HG03575 (cell line): ENCODE data around the gene EIF2S2.

Experiments
- ATAC-seq: cut with Tn5 transposase; IDR thresholded peaks from one replicate; pipeline ENCODE4 v1.9.1; 2021; ENCODE audit not compliant: unreplicated experiment, insufficient number of reproducible peaks, low FRiP score; ENCODE audit errors: extremely low read depth

EIF2S2 gene

DNA sequence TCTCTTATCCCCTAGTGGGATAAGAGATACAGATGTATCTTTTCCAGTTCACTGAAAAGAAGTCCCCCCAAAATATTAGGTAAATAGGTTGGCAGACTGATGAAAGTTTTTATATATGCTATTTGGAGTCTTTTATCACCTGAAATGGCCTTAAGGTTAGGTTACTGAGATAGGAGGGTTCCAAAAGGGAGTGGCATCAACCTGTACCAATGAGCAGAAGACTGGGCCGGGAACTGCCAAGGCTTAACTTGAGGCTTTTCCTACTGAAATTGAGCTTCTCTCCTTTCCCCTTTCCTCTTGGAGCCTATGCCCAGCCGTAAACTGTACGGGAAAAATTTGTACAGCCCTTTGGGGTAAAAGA, 42.0 kb downstream of the EIF2S2 start:
- no peak for ATAC-seq

DNA sequence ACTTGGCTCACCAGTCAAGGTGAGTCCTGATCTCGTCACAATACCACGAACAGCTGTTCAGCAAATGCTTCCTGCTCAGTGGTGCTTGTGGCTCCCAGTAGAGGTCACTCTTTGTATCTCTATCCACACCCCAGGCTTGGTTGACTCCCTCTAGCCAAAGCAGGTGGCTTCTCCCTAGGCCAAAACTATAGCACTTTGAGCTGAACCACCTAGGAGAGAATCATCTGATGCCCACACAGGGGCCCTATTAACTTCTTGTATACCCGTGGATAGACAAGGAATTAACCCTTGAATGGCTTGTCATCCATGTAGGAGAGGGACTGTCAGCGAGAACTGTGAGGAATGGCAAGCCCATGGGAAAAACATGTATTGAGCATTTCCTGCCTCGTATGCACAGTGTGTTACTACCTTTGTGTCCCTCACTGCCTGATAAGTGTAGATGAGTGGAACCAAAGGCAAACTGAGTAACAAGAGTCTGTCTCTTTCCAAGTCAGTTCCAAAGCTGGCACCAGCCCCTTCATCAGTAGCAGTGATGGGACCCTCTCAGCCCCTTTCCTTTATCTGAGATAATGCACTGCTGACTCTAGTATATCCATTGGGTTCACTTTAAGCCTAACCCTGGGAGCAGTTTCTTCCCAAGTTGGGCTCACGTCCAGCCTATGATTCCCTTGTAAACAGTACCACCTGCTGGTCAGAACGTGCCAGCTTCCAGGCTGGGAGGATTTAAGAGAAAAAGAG, 42.5 kb downstream of the EIF2S2 start:
- ATAC-seq: no peak

DNA sequence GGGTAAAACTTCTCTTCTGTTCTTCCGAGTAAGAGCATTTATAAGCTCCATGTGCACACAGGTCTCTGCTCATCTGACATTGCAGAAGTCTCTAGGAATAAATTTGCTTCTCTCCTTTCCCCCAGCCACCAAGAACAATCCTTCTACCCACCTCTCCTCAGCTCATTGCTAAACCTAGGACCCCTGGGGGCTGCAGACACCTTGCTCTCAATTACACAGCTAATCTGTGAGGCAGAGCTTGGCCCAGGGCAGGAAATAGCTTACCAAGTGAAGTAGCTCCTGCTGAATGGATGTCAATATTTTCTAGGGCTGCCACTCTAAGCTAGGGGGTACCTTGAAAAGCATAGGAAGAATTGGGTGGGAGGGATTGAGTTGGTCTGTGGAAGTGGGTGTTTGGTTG, 44.0 kb downstream of the EIF2S2 start:
- no peak for ATAC-seq

DNA sequence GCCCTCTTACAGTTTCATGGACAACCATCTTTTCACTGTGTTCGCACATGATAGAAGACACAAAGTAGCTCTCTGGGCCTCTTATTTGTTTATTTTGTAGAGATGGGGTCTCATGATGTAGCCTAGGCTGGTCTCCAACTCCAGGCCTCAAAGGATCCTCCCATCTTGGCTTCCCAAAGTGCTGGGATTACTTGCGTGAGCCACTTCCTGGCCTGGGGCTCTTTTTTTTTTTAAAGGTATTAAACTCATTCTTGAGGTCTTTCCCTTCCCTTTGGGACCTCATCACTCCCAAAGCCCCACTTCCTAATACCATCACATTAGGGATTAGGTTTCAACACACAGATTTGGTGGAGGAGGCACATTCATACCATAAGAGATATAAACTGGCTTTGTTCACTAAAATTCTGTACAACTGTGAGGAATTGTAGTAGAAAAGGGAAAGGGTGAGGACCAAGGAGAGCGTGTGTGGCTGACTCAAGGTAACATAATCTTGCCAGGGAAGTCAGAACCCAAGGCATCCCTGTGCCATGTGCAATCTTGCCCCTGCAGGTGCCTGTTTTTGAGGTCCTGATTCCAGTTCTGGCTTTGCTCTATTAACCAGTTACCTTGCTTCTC, 45.5 kb downstream of the EIF2S2 start:
- no peak for ATAC-seq

DNA sequence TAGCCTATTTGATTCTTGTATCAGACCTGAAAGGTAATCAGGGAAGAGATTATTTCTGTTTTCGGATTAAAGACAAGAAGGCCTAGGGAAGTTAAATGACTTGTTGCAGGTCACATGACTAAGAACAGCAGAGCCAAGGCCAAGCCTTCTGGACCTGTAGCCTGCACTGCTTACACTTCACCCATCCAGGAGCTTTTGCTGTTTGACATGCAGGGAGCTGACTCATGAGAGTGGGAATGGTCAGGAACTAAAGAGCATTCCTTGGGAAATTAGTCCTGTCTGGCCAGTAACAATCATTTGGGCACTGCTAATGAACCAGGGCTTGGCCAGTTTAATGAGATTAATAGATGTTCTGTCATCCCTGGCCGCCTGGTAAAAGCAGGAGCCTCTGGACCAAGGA, 46.8 kb downstream of the EIF2S2 start:
- no peak for ATAC-seq

DNA sequence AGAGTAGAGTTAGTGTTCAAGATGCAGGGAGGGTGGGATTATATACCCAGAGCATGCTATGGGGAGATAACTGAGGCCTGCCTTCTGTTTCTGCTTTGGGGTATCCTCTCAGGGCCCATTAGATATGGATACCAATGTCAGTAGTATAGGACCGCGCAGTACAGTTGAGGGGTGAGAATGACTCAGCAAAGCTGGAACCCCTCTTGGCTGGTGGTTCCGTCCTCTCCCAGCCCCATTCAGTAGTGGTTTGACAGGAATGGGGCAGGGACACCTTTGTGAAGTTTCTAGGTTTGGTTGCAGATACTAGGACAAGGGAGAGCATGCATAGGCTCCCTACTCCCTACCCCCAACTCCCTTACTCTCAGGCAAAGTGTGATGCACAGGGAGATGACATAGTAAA, 47.8 kb downstream of the EIF2S2 start:
- ATAC-seq: no peak

DNA sequence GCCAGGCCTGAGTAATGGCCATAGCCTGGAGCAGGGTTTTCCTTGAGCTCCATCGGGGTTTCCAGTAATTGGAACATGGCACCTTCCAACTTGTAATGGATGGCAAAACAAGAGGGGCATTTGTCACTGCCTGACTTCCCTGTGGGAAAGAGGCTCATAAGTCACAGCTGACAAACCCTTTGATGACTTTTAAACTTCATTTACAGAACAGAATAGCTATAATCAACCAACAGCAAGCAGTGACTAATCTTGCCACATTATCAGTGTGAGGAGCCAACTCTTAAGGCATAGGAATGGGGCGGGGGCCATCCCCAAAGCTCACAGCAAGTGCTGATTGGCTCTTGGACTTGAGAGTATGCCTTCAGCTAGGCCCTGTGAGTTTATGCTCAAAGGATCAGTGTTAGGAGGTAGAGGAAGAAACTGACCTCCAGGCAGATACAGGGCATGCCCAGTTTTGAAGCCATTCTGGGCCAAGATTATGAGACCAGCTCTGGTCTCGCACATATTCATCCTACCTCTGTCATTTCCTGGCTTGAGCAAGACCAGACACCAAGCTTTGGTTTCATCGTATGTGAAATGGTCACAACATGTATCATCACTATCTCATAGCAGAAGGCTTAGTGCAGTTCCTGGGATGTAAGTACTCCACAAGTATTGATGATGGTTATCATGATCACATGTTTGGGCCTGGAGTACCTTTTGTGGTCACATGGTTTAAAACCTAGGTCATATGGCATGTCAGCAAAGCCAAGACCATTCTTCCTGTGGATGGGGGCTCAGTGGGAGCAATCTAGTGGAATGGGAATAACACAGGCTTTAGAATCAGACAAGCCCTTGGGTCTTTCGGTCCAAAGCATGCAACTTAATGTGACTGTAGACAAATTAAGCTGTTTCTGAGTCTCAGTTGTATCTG, 49.2 kb downstream of the EIF2S2 start:
- ATAC-seq: no peak

DNA sequence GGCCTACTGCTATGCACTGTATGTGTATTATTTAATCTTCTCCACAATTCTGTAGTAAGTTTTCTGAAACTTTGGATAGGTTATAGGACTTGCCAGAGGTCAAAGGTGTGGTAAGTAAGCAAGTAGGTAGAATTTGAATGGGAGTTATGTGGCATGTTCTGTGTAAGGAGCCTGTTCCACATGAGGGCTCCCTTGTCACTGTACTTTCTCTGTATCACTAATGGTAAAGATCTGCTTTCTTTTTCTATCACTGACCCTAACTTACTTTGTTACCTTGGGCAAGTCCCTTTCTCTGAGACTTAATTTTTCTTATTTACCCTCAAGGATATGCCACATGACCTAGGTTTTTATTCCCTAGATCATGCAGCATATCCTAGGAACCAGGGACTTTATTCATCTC, 50.3 kb downstream of the EIF2S2 start:
- ATAC-seq: no peak

DNA sequence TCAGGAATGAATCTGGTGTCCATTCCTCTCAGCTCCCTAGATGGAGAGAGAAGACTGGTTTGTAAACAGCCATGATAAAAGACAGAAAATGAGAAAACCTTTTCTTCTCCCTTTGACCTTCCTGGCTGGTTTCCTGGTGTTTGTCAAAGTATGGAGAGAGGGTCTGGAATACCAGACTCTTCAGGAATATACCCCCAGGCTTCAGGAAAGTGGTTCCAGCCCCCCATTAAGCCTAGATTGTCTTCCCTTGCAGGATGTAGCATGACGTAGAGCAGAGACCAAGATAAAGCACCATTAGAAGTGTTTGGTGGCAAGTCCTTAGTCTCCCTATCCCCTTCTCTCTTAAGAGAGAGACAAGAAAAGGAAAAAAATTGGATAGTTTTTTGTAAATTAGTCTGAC, 51.1 kb downstream of the EIF2S2 start:
- no peak for ATAC-seq

DNA sequence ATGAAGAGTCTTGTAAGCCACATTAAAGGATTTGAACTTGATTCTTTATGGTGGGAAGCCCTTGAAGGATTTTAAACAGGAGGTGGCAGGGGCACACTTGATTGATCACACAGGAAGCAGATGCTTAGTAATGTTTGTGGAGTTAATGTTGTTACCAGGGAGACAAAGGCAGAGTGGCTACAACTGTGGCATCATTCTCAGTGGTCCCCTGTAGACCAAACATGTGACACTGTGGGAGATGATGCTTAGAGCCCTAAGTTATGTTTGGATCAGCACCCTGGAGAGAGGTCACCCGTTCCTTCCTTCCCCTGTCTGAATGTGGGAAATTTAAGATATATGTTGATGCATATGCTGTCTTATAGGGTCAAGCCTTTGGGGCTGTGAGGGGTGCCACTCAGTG, 53.2 kb downstream of the EIF2S2 start:
- no peak for ATAC-seq

DNA sequence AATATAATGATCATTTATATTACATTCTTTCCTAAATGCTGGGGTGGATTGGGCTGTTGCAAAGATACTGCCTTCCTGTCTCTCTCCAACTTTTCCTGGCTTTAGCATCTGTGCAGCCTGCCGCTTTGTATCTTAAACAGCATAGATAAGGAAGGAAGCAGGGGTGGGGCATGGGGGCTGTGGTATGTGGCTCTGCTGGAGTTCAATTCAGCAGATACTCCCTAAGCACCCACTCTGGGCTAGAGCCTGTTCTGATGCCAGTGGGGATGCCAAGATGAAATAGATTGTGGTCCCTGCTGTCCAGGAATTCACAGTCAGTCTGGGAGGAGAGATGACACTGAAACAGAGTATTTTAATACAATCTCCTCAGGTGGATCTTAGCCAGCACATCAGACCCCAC, 56.8 kb downstream of the EIF2S2 start:
- ATAC-seq: no peak

DNA sequence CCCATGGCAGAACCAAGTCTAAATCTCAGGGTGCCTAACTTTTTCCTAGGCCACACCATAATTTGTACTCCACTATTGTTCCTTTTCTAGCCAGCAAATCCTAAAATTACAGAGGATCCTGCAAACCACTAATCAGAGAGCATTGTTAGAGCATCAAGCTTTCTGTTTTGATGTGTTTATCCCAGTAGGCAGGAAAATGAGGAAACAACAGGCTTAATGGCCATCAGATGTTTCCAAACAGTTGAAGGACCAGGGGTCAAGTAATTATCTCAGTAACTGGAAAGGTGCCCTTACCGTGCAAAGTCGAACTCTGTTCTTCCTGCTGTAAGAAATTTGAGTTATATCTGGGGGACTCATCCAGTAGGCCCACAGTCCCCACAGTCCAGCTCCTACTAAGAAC, 59.6 kb downstream of the EIF2S2 start:
- ATAC-seq: no peak

DNA sequence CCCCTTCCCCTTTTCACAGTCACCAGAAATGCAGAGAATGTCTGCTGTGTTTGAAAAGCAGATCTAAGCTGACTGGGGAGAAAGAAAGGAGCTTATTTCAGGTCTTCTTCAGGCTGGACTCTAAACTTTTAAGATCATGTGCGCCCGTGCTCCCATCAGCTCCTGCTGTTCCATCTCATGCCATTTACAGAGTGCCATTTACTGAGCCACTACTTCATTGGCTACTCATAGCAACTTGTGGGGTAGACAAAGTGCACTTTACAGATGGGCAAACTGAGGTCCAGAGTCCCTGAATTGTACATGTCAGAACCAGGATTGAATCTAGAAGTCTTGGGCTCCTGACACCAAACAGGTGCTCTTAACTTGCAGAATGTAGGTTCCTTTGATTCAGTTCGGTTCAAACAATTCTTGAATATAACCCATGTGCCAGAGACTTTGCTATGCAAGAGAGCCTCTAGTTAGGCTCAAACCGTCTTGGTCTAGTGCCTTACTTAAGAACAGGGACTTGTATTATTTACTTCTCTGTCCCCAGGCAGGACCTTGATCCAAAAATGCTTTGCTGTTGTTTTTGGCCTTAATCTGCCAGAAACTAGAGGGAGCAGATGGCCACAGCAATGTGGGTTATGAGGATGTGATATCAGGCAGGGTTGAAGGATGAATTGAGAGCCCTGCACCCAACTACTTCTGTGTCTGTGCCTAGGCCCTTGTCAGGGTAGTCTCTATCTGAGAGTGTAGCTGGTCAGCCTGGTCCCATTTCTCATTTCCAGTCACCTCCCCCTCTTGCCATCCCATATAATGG, 61.9 kb downstream of the EIF2S2 start:
- no peak for ATAC-seq

DNA sequence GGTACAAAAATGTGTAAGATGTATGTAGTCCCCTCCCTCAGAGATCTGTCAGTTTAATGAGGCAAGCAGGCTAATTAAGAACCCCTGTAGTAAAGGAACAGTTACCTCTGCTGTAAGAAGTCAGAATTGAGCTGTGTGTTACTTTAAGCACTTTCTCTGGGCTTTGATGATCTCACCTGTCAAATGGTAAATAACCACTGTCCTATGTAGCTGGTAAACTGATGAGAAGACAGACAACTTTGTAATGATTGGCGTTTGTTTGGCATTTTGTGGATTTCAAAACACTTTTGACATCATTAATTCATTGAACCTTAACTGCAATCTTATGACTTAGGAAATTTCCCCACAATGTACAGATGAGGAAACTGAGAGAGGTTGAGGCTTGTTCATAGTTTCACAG, 62.7 kb downstream of the EIF2S2 start:
- ATAC-seq: no peak

DNA sequence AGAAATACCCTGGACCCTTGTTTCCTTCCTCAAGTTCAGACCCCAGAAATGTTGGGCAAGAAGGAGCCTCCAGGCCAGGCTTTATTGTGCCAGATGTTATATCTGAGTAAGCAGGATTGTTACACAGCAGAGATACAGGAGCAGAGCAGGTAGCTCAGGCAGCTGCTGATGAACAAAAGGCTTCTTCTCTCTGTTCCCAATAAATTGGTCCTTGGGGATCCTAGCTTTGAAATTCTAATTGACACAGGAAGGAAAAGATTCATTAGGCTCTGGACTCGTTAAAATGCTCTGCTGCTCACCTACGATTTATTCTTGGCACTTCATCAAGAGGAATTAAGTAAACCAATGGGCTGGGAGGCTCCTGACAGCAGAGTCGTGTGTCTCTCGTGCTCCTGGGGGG, 64.1 kb downstream of the EIF2S2 start:
- no peak for ATAC-seq

DNA sequence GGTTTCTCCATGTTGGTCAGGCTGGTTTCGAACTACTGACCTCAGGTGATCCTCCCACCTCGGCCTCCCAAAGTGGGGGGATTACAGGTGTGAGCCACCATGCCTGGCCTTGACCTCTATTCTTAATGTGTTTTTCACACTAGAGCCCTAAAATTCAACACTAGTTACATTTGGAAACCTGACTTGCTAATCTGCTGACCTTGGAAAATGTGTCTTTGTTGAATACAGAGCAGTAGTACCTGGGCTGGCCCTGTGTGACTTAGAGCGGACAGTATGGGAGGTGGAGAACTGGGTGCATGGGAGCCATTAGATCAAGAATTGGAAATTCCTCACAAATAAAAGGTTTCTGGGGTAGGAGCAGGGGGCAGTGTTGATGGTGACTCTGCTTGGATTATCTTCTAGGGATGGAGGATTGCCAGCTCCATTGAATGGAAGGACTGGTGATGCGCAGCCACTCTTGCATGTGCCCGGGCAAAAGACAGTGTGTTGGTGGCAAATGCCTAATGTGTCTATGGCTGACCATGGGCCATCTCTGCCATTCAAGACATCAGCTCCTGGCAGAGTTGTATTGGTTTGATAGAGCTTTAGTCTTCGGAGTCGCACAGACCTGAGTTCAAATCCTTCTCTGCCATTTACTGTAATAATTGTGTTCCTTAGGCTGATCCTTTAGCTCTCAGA, 64.9 kb downstream of the EIF2S2 start:
- ATAC-seq: no peak

DNA sequence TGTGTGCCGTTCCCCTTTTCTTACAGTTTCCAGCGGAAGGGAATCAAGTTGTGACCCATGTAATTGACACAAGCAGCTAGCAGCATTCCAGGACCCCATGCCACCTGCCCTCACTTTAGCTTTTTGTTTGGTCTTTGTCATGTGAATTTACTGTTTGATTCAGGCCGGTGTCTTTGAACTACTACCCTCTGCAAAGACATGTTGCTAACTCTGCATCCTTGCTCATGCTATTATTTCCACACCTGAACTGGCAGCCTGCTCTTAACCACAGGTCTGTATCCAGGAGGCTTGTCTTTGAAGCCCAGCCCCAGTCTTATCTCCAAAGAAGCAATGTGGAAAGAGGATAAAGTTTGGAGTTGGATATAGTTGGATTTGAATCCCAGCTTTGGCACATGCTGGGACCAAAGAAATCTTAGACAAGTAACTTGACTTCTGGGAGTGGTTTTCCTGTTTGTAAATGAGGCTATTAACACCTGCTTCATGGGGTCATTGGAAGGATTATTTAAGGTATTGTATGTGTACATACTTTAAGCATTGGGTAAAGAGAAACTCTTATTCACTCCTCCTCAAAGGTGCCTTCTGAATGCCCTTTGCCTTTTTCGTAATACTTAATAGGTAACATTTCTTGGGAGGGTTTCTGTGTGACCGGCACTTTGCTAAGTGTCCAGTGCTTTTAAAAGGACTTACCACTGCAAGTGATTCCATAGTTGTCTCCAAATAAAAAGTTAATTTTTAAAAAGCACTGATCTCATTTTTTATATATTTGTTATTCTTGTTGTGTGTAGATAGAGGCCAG, 65.9 kb downstream of the EIF2S2 start:
- ATAC-seq: no peak

DNA sequence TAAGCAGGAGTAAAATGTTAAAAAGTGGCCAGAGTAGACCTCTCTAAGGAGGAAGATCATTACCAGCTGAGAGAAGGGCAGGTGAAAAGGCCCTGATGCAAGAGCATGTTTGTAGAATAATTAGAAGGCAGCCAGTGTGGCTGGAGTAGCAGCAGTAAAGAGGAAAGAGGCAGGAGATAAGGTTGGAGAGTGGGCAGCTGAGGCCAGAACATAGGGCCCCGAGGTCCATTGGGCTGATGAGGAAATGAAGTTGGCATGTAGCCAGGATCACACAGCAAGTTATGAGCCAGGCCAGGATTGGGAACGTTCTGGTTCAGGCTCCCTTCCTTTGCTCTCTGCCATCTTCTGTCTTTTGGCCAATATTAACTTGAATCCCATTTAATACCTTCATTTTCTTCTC, 66.7 kb downstream of the EIF2S2 start:
- ATAC-seq: no peak
